ENCODE data around the gene GIPC2.

Gene GIPC2

GRCh38 chr1:78142736-78143135, 97.0 kb downstream of the GIPC2 start:
- H3K27ac ChIP-seq (replicated peaks) = no peak overlapping the region
- no peak for TF ChIP-seq POLR2AphosphoS5 (IDR thresholded peaks at IDR 0.05; ENCODE audit: low read depth)
- no peak for TF ChIP-seq SPI1 (IDR thresholded peaks at IDR 0.05; ENCODE audit: borderline replicate concordance, low read depth)
- TF ChIP-seq REST (IDR thresholded peaks at IDR 0.05; ENCODE audit: insufficient replicate concordance, low read depth) = no peak
- TF ChIP-seq, protein P1, sequence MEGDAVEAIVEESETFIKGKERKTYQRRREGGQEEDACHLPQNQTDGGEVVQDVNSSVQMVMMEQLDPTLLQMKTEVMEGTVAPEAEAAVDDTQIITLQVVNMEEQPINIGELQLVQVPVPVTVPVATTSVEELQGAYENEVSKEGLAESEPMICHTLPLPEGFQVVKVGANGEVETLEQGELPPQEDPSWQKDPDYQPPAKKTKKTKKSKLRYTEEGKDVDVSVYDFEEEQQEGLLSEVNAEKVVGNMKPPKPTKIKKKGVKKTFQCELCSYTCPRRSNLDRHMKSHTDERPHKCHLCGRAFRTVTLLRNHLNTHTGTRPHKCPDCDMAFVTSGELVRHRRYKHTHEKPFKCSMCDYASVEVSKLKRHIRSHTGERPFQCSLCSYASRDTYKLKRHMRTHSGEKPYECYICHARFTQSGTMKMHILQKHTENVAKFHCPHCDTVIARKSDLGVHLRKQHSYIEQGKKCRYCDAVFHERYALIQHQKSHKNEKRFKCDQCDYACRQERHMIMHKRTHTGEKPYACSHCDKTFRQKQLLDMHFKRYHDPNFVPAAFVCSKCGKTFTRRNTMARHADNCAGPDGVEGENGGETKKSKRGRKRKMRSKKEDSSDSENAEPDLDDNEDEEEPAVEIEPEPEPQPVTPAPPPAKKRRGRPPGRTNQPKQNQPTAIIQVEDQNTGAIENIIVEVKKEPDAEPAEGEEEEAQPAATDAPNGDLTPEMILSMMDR (IDR thresholded peaks at IDR 0.05; ENCODE audit: insufficient read depth, low read length) = no peak
- no peak for TF ChIP-seq GABPA (IDR thresholded peaks at IDR 0.05; ENCODE audit: low read depth)
- no peak overlapping the region for H3K4me3 ChIP-seq (replicated peaks; ENCODE audit: insufficient read depth, low read length)
- DNase-seq (ENCODE audit: low read depth in 1 of 2, low spot score in 1 of 2) = no peak
- no peaks in the 10 kb centered on the region for H3K27me3 ChIP-seq (ENCODE audit: insufficient read depth, poor library complexity, severe bottlenecking)

GRCh38 chr1:78143152-78143551, 97.4 kb downstream of the GIPC2 start:
- H3K4me3 ChIP-seq (replicated peaks; ENCODE audit: insufficient read depth, low read length) = no peak overlapping the region
- H3K27ac ChIP-seq (replicated peaks) = no peak overlapping the region
- no peak for DNase-seq (ENCODE audit: low read depth in 1 of 2, low spot score in 1 of 2)
- H3K27me3 ChIP-seq (ENCODE audit: insufficient read depth, poor library complexity, severe bottlenecking) = no peaks in the 10 kb centered on the region
- peak; percentile 76 for TF ChIP-seq SPI1 (IDR thresholded peaks at IDR 0.05; ENCODE audit: borderline replicate concordance, low read depth)
- TF ChIP-seq, protein P1 (IDR thresholded peaks at IDR 0.05; ENCODE audit: insufficient read depth, low read length) = no peak

DNA sequence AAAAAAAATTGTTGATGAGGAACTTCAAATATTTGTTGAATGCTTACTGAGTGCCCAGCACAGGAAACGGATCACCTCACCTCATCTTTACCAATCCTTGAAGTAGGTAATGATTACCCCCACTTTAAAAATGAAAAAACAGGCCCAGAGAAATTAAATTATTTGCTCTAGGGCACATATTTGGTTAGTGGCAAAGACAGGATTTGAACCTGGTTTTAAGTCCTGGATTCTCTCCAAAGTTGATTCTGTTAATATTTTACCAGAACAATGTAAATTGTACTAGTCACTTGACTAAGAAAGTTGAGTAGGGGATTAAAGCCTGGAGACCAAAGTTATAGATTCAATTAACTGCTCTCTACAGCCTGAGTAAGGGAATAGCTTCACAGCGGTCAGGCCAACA, 97.9 kb downstream of the GIPC2 start:
- DNase-seq (ENCODE audit: low read depth in 1 of 2, low spot score in 1 of 2) = no peak
- no peaks in the 10 kb centered on the region for H3K27me3 ChIP-seq (ENCODE audit: insufficient read depth, poor library complexity, severe bottlenecking)
- H3K4me3 ChIP-seq (replicated peaks; ENCODE audit: insufficient read depth, low read length) = no peak overlapping the region
- no peak overlapping the region for H3K27ac ChIP-seq (replicated peaks)
- TF ChIP-seq, protein P1 (IDR thresholded peaks at IDR 0.05; ENCODE audit: insufficient read depth, low read length) = no peak
- TF ChIP-seq GABPA (IDR thresholded peaks at IDR 0.05; ENCODE audit: low read depth) (no peak), REST (IDR thresholded peaks at IDR 0.05; ENCODE audit: insufficient replicate concordance, low read depth) (no peak), POLR2AphosphoS5 (IDR thresholded peaks at IDR 0.05; ENCODE audit: low read depth) (no peak), SPI1 (IDR thresholded peaks at IDR 0.05; ENCODE audit: borderline replicate concordance, low read depth) (no peak)

DNA sequence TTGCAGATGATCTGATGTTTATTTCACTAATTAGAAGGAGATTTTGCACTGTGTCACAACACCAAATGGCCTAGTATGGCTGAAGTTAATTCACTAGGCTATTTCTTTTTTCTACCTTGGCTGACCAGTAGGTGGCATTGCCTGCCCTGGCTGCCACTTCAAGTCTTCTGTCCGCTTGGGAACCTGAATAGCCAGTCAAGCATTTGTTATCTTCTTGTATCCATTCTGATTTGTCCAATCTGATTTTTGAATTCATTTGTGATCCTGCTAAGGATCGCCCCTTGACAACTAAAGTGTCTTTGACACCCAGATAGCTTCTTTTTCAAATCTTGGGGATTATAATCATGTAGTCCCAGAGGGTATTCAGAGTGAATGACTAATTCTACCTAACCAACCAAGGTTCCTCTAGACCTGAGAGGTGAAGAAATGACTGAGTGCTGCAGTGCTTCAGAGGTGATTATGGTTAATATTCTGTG, 99.4 kb downstream of the GIPC2 start:
- no peak overlapping the region for H3K27ac ChIP-seq (replicated peaks)
- no peaks in the 10 kb centered on the region for H3K27me3 ChIP-seq (ENCODE audit: insufficient read depth, poor library complexity, severe bottlenecking)
- peak; percentile 8 to 41 for DNase-seq (ENCODE audit: low read depth in 1 of 2, low spot score in 1 of 2)
- TF ChIP-seq POLR2AphosphoS5 (IDR thresholded peaks at IDR 0.05; ENCODE audit: low read depth) (no peak), SPI1 (IDR thresholded peaks at IDR 0.05; ENCODE audit: borderline replicate concordance, low read depth) (no peak)
- TF ChIP-seq, protein P1 (IDR thresholded peaks at IDR 0.05; ENCODE audit: insufficient read depth, low read length) = peak; percentile 74
- no peak overlapping the region for H3K4me3 ChIP-seq (replicated peaks; ENCODE audit: insufficient read depth, low read length)
